Measurements from ENCODE around the gene SLC6A19. TPM values are rescaled to one million over a fixed set of nuclear protein-coding genes. Genes with fewer than 3 reads are reported as not detected.

SLC6A19 gene
- total RNA-seq, 1 experiment from 2014 or later: not detected

GRCh38 chr5:1180841-1181271, 20.5 kb upstream of the SLC6A19 start:
- DNase-seq (ENCODE audit: low read depth): no peak

- DNase-seq (ENCODE audit: low read depth): no peak
Observed at GRCh38 chr5:1181451-1182359, 19.7 kb upstream of the SLC6A19 start.

- no peak for DNase-seq (ENCODE audit: low read depth)
Observed at GRCh38 chr5:1182360-1182632, 19.1 kb upstream of the SLC6A19 start.

GRCh38 chr5:1182633-1183423, 18.6 kb upstream of the SLC6A19 start:
- DNase-seq (ENCODE audit: low read depth): no peak

GRCh38 chr5:1183424-1184162, 17.8 kb upstream of the SLC6A19 start:
- DNase-seq (ENCODE audit: low read depth): no peak

- no peak for DNase-seq (ENCODE audit: low read depth)
Observed at GRCh38 chr5:1184163-1184470, 17.3 kb upstream of the SLC6A19 start.

GRCh38 chr5:1184481-1184880, 16.9 kb upstream of the SLC6A19 start:
- no peak for DNase-seq (ENCODE audit: low read depth)

GRCh38 chr5:1185038-1185627, 16.3 kb upstream of the SLC6A19 start:
- DNase-seq (ENCODE audit: low read depth): no peak

GRCh38 chr5:1185629-1186350, 15.6 kb upstream of the SLC6A19 start:
- DNase-seq (ENCODE audit: low read depth): no peak

GRCh38 chr5:1186351-1187233, 14.8 kb upstream of the SLC6A19 start:
- no peak for DNase-seq (ENCODE audit: low read depth)

GRCh38 chr5:1187234-1187949, 14.0 kb upstream of the SLC6A19 start:
- DNase-seq (ENCODE audit: low read depth): no peak

- DNase-seq (ENCODE audit: low read depth): no peak
Observed at GRCh38 chr5:1187950-1188334, 13.5 kb upstream of the SLC6A19 start.

GRCh38 chr5:1188464-1188863, 12.9 kb upstream of the SLC6A19 start:
- DNase-seq (ENCODE audit: low read depth): no peak

- no peak for DNase-seq (ENCODE audit: low read depth)
Observed at GRCh38 chr5:1189269-1189668, 12.1 kb upstream of the SLC6A19 start.

- no peak for DNase-seq (ENCODE audit: low read depth)
Observed at GRCh38 chr5:1190278-1190677, 11.1 kb upstream of the SLC6A19 start.

- DNase-seq (ENCODE audit: low read depth): no peak
Observed at GRCh38 chr5:1190837-1191239, 10.6 kb upstream of the SLC6A19 start.

- no peak for DNase-seq (ENCODE audit: low read depth)
Observed at GRCh38 chr5:1192971-1193590, 8.3 kb upstream of the SLC6A19 start.

GRCh38 chr5:1193591-1193985, 7.8 kb upstream of the SLC6A19 start:
- DNase-seq (ENCODE audit: low read depth): no peak

- no peak for DNase-seq (ENCODE audit: low read depth)
Observed at GRCh38 chr5:1194378-1194777, 7.0 kb upstream of the SLC6A19 start.
